Stimulated activated naive CD8-positive, alpha-beta T cell treated with anti-CD3 and anti-CD28 coated beads, Interleukin-15, Interleukin-2, amounts not matched to agents 100 ng/mL and 50 ng/mL, for 24 hours (primary cell): Measurements from ENCODE around the gene MAN1B1.
"Not testable (repeated sequence)": the region's sequence is repeated elsewhere in the genome, so short reads cannot be mapped to it uniquely, and the experiment has no call there.

Experiments used
- H3K27ac Mint-ChIP-seq: one replicate; pipeline ENCODE4 v1.8.0; 2021; ENCODE audit warnings: mild to moderate bottlenecking, mixed read lengths
- H3K27me3 Mint-ChIP-seq: one replicate; pipeline ENCODE4 v1.8.0; 2021; ENCODE audit warnings: mixed read lengths
- H3K36me3 Mint-ChIP-seq: one replicate; pipeline ENCODE4 v1.8.0; 2021; ENCODE audit warnings: low read depth, mixed read lengths
- H3K4me1 Mint-ChIP-seq: one replicate; pipeline ENCODE4 v1.8.0; 2021; ENCODE audit warnings: low read depth, mixed read lengths
- H3K4me3 Mint-ChIP-seq: one replicate; pipeline ENCODE4 v1.8.0; 2021; ENCODE audit warnings: mild to moderate bottlenecking, mixed read lengths
- H3K9me3 Mint-ChIP-seq: one replicate; pipeline ENCODE4 v1.8.0; 2021; ENCODE audit warnings: mixed read lengths

Gene MAN1B1

GRCh38 chr9:137058521-137059234, 28.1 kb upstream of the MAN1B1 start:
- Mint-ChIP-seq H3K4me3 (no peak overlapping the region), H3K9me3 (no peaks in the 10 kb centered on the region), H3K27me3 (no peaks in the 10 kb centered on the region), H3K36me3 (no peaks in the 10 kb centered on the region), H3K4me1 (no peaks in the 10 kb centered on the region), H3K27ac (no peak overlapping the region)

- Mint-ChIP-seq H3K9me3 (no peaks in the 10 kb centered on the region), H3K27me3 (no peaks in the 10 kb centered on the region), H3K4me1 (no peaks in the 10 kb centered on the region), H3K4me3 (no peak overlapping the region), H3K27ac (no peak overlapping the region), H3K36me3 (no peaks in the 10 kb centered on the region)
Measured at GRCh38 chr9:137062384-137062783, 24.4 kb upstream of the MAN1B1 start.

DNA sequence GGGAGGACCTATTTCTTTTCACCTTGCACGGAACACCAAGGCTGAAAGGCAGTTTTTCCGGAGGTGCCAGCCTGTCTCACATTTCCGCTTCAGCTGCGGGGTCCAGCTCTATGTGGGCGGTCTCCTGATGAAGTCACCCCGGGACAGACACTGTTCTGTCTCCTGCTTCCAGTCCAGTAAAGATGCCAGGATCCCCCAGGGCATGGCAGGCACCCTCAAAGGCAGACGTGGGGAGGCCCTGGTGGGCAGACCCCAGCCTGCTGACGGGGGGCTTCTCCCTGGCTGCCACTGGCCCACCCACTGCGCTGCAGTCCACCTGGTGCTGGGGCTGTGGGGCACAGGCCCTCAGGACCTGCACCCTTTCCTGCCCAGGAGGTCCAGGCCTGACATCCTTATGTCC, 24.0 kb upstream of the MAN1B1 start:
- H3K27ac Mint-ChIP-seq, H3K36me3 Mint-ChIP-seq, H3K4me1 Mint-ChIP-seq, H3K4me3 Mint-ChIP-seq, H3K27me3 Mint-ChIP-seq, H3K9me3 Mint-ChIP-seq: not testable (repeated sequence)

- H3K27ac Mint-ChIP-seq: no peak overlapping the region
- no peaks in the 10 kb centered on the region for H3K36me3 Mint-ChIP-seq
- peaks cover 5% of the 10 kb centered on the region for H3K4me1 Mint-ChIP-seq
- H3K27me3 Mint-ChIP-seq: no peaks in the 10 kb centered on the region
- H3K9me3 Mint-ChIP-seq: no peaks in the 10 kb centered on the region
- no peak overlapping the region for H3K4me3 Mint-ChIP-seq
Measured at GRCh38 chr9:137063311-137064026, 23.3 kb upstream of the MAN1B1 start.

DNA sequence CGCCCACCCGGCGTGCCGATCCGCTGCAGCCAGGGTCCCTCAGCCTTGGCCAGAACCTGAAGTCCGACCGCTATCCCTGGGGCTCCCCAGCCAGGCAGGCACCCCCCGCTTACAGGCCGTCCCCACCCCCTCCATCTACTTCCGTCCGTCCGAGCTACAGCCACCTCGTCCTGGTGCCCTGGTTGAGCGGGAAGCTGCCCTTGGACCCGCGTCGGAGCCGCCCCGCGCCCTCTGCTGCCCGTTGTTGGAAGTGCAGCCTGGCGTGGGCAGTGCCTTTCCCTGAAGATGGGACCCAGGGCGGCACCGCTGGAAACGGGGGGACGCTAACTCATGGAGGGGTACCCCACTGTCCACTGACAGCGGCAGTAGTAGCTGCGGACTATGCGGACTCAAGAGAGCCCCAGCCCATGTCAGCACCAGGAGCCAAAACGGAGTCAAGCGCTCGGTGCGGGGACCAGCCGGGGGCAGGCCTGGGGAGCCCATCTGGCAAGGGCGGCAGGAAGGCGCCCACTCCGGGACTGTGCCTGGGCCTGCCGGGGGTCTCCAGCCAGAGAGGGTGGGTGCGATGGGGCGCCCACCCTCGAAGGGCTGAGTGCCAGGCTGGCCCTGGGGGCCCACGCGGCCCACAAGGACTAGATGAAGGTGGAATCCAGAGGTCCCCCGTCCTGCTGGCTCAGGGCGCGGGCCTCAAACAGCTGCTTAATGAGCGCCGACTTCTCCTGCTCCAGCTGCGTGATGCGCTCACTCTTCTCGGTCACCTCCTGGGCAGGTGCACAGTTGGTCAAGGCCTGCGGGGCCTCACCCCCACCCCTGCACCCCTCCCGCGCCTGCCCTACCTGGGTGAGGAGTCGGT, 22.5 kb upstream of the MAN1B1 start:
- no peak overlapping the region for H3K27ac Mint-ChIP-seq
- no peak overlapping the region for H3K4me3 Mint-ChIP-seq
- H3K27me3 Mint-ChIP-seq: no peaks in the 10 kb centered on the region
- H3K4me1 Mint-ChIP-seq: peaks cover 5% of the 10 kb centered on the region
- no peaks in the 10 kb centered on the region for H3K36me3 Mint-ChIP-seq
- H3K9me3 Mint-ChIP-seq: no peaks in the 10 kb centered on the region

GRCh38 chr9:137064880-137065164, 22.0 kb upstream of the MAN1B1 start:
- Mint-ChIP-seq H3K36me3 (no peaks in the 10 kb centered on the region), H3K9me3 (no peaks in the 10 kb centered on the region), H3K27me3 (no peaks in the 10 kb centered on the region), H3K4me1 (peaks cover 5% of the 10 kb centered on the region), H3K4me3 (no peak overlapping the region), H3K27ac (no peak overlapping the region)

GRCh38 chr9:137065336-137065967, 21.3 kb upstream of the MAN1B1 start:
- Mint-ChIP-seq H3K27me3 (no peaks in the 10 kb centered on the region), H3K4me3 (no peak overlapping the region), H3K4me1 (peaks cover 5% of the 10 kb centered on the region), H3K9me3 (no peaks in the 10 kb centered on the region), H3K27ac (no peak overlapping the region), H3K36me3 (no peaks in the 10 kb centered on the region)

- H3K9me3 Mint-ChIP-seq: no peaks in the 10 kb centered on the region
- H3K4me3 Mint-ChIP-seq: no peak overlapping the region
- no peaks in the 10 kb centered on the region for H3K36me3 Mint-ChIP-seq
- no peaks in the 10 kb centered on the region for H3K27me3 Mint-ChIP-seq
- H3K4me1 Mint-ChIP-seq: peaks cover 11% of the 10 kb centered on the region
- H3K27ac Mint-ChIP-seq: no peak overlapping the region
Measured at GRCh38 chr9:137066096-137066861, 20.5 kb upstream of the MAN1B1 start.

DNA sequence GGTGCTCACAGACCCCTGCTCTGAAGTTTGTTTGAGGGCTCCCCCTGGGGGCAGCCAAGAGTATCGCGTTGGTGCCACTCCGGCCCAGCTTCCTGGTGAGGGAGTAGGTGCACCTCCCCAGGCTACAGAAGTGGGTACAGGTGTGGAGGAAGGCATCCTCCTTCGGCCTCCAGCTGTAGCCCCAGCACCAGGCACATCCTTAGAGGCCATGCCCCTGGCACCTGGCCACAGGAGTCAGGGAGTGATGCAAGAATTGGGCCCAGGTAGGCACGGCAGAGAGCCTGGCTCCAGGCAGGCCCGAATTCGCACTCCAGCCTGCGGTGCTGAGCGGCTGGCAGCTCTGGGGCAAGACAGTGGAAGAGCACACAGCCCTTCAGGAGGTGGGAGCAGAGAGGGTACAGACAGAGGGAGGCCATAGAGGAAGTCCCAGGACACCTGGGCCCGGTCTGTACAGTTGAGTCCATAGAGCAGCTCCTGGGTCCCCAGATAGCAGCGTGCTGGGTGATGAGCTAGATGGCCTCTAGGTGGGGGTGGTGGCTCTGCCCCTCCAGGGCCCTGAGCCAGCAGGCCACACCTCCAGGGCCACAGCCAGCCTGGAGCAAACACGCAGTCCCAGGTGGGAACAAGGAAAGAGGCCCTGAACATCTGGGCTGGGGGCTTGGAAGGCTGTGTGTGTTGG, 18.8 kb upstream of the MAN1B1 start:
- H3K4me3 Mint-ChIP-seq: no peak overlapping the region
- no peaks in the 10 kb centered on the region for H3K27me3 Mint-ChIP-seq
- no peaks in the 10 kb centered on the region for H3K36me3 Mint-ChIP-seq
- H3K4me1 Mint-ChIP-seq: peaks cover 12% of the 10 kb centered on the region
- no peaks in the 10 kb centered on the region for H3K9me3 Mint-ChIP-seq
- H3K27ac Mint-ChIP-seq: no peak overlapping the region

DNA sequence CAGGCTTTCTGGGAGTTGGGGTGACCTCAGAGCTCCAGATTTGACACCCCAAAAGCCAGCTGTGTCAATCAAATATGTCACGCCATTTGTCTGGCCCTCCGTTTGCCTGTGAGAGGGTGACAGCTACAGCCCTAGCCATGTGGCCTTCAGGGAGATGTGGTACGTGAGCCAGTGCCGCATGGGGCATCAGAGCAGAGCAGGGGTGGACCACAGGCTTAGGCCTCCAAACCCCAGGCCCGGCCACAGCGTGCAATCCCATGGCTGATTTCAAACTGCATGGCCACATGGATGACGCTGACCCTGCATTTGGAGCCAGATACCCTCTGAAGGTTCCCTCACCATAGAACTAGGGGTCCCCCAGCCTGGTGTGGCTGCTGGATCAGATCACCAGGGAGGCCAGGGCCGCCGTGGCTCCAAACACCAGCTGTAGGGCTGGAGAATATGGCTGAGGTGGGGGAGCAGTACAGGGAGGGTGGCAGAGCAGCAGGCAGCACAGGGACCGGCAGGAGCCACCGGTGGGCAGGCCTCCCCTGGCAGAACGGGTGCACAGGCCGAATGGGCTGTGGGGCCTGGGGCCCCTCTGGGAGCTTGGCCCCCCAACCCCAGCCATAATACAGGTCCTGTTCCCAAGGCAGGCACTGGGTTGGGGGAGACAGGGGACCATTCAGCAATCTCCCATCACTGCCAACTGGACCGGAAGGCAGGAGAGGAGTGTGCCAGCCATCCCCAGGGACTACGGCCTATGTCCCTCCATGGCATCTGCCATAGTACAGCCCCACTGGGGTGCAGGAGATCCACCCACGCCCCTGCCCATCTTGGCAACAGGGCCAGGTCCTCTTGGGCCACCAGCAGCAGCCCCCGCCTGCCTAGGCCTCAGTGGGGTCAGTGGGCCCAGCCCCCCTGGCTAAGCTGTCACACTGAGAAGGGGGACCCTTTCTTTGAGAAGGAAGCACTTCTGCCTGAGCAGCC, 18.0 kb upstream of the MAN1B1 start:
- H3K4me1 Mint-ChIP-seq: peaks cover 12% of the 10 kb centered on the region
- no peaks in the 10 kb centered on the region for H3K9me3 Mint-ChIP-seq
- H3K36me3 Mint-ChIP-seq: no peaks in the 10 kb centered on the region
- no peaks in the 10 kb centered on the region for H3K27me3 Mint-ChIP-seq
- peak overlapping the region; percentile 63 for H3K4me3 Mint-ChIP-seq
- no peak overlapping the region for H3K27ac Mint-ChIP-seq

GRCh38 chr9:137069508-137070091, 17.2 kb upstream of the MAN1B1 start:
- H3K4me1 Mint-ChIP-seq: peaks cover 12% of the 10 kb centered on the region
- no peaks in the 10 kb centered on the region for H3K27me3 Mint-ChIP-seq
- no peaks in the 10 kb centered on the region for H3K36me3 Mint-ChIP-seq
- no peaks in the 10 kb centered on the region for H3K9me3 Mint-ChIP-seq
- H3K4me3 Mint-ChIP-seq: peak overlapping the region; percentile 63
- no peak overlapping the region for H3K27ac Mint-ChIP-seq

DNA sequence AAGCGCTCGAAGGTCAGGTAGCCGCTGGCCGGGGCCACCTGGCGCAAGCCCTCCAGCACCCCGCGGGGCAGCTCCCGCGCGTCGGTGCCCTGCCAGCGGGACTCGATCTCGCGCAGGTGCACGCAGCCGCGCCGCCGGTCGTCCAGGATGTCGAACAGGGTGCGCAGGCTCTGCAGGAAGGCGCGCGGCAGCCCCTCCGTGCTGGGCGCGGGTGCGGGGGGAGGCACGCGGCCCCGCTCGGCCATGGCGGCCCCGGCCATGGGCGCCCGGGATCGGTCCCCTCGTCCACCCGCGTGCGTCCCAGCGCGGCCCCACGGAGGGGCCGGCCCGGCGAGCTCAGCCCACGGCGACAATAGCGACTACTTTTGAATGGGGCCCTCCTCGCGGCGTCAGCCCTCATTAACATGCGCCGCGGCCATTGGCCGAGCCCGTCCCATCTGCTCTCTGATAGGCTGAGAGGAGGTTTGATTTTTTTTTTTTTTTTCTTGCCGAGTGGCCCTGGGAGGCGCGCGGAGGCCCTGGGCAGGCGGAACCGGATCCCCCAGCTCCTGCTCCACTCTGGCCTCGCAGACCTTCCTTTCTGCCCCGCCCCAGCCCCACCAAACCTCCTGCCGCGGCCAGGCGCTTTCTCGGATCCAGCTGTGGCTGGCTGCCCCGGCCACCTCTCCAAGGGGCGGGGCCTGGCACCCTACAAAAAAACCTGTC, 16.4 kb upstream of the MAN1B1 start, which contains the start of gene SAPCD2:
SAPCD2 (minus strand) TSS at position 357 of the 705 bp plus-strand sequence; CDS start at position 260, 97 bp downstream.
- Mint-ChIP-seq H3K4me3 (peak within 1 kb of the TSS; percentile 68), H3K27ac (peak within 1 kb of the TSS; percentile 69), H3K9me3 (no peaks in the 10 kb centered on the region), H3K36me3 (no peaks in the 10 kb centered on the region), H3K27me3 (no peaks in the 10 kb centered on the region), H3K4me1 (peaks cover 12% of the 10 kb centered on the region)
